Activated naive CD8-positive, alpha-beta T cell treated with anti-CD3 and anti-CD28 coated beads for 36 hours (primary cell): ENCODE data around the gene DNAI7. TPM values are rescaled to one million over a fixed set of nuclear protein-coding genes. Genes with fewer than 3 reads are reported as not detected.
A peak's percentile ranks its signal among the peaks of the same experiment; 100 is the strongest.

Experiments used
- DNase-seq: peaks from one replicate; pipeline ENCODE4 v3.0.0; 2021
- H3K27ac Mint-ChIP-seq: one replicate; pipeline ENCODE4 v1.8.0; 2022; ENCODE audit warnings: mild to moderate bottlenecking, moderate library complexity, mixed read lengths
- H3K27me3 Mint-ChIP-seq: one replicate; pipeline ENCODE4 v1.8.0; 2022; ENCODE audit warnings: mild to moderate bottlenecking, mixed read lengths
- H3K36me3 Mint-ChIP-seq: one replicate; pipeline ENCODE4 v1.8.0; 2021; ENCODE audit warnings: mild to moderate bottlenecking, mixed read lengths
- H3K4me1 Mint-ChIP-seq: one replicate; pipeline ENCODE4 v1.8.0; 2021; ENCODE audit warnings: mixed read lengths
- H3K4me3 Mint-ChIP-seq: one replicate; pipeline ENCODE4 v1.8.0; 2022; ENCODE audit warnings: mild to moderate bottlenecking, moderate library complexity, mixed read lengths
- H3K9me3 Mint-ChIP-seq: one replicate; pipeline ENCODE4 v1.8.0; 2022; ENCODE audit warnings: mixed read lengths
- total RNA-seq, 2 experiments: library from RNA; stranded (reverse); gene quantifications; one replicate each; pipeline ENCODE4 v1.2.3, GENCODE V29; 2021

The DNAI7 gene
- total RNA-seq, 2 experiments from 2014 or later, result not detected

- H3K27me3 Mint-ChIP-seq, result no peaks in the 10 kb centered on the region
- no peaks in the 10 kb centered on the region for H3K36me3 Mint-ChIP-seq
- no peaks in the 10 kb centered on the region for H3K4me1 Mint-ChIP-seq
- DNase-seq, result no peak
- H3K4me3 Mint-ChIP-seq, result no peak overlapping the region
- H3K27ac Mint-ChIP-seq, result no peak overlapping the region
- H3K9me3 Mint-ChIP-seq, result no peaks in the 10 kb centered on the region
Observed at GRCh38 chr12:25131270-25131669, 63.7 kb downstream of the DNAI7 start.

- no peaks in the 10 kb centered on the region for H3K4me1 Mint-ChIP-seq
- no peaks in the 10 kb centered on the region for H3K9me3 Mint-ChIP-seq
- H3K27me3 Mint-ChIP-seq, result no peaks in the 10 kb centered on the region
- DNase-seq, result no peak
- no peaks in the 10 kb centered on the region for H3K36me3 Mint-ChIP-seq
- no peak overlapping the region for H3K27ac Mint-ChIP-seq
- no peak overlapping the region for H3K4me3 Mint-ChIP-seq
Observed at GRCh38 chr12:25130741-25131188, 64.2 kb downstream of the DNAI7 start.

GRCh38 chr12:25126746-25127145 lies 68.2 kb downstream of the DNAI7 start:
- H3K4me3 Mint-ChIP-seq, result no peak overlapping the region

GRCh38 chr12:25126101-25126500 lies 68.9 kb downstream of the DNAI7 start:
- Mint-ChIP-seq H3K36me3 (no peaks in the 10 kb centered on the region), H3K4me3 (no peak overlapping the region)

More at GRCh38 chr12:25126746-25127145, 68.2 kb downstream of the DNAI7 start:
- H3K27me3 Mint-ChIP-seq, result no peaks in the 10 kb centered on the region
- H3K9me3 Mint-ChIP-seq, result no peaks in the 10 kb centered on the region
- no peaks in the 10 kb centered on the region for H3K4me1 Mint-ChIP-seq
- DNase-seq, result no peak
- no peaks in the 10 kb centered on the region for H3K36me3 Mint-ChIP-seq
- no peak overlapping the region for H3K27ac Mint-ChIP-seq

GRCh38 chr12:25124493-25124892 lies 70.5 kb downstream of the DNAI7 start:
- Mint-ChIP-seq H3K36me3 (no peaks in the 10 kb centered on the region), H3K27me3 (no peaks in the 10 kb centered on the region), H3K4me1 (no peaks in the 10 kb centered on the region), H3K27ac (no peak overlapping the region), H3K4me3 (no peak overlapping the region), H3K9me3 (no peaks in the 10 kb centered on the region)
- no peak for DNase-seq

More at GRCh38 chr12:25126101-25126500, 68.9 kb downstream of the DNAI7 start:
- no peaks in the 10 kb centered on the region for H3K27me3 Mint-ChIP-seq
- H3K4me1 Mint-ChIP-seq, result no peaks in the 10 kb centered on the region
- no peak overlapping the region for H3K27ac Mint-ChIP-seq
- no peak for DNase-seq
- no peaks in the 10 kb centered on the region for H3K9me3 Mint-ChIP-seq

GRCh38 chr12:25123126-25123525 lies 71.8 kb downstream of the DNAI7 start:
- H3K4me3 Mint-ChIP-seq, result no peak overlapping the region
- DNase-seq, result no peak
- H3K9me3 Mint-ChIP-seq, result no peaks in the 10 kb centered on the region
- H3K27ac Mint-ChIP-seq, result no peak overlapping the region
- H3K27me3 Mint-ChIP-seq, result no peaks in the 10 kb centered on the region
- H3K36me3 Mint-ChIP-seq, result no peaks in the 10 kb centered on the region
- H3K4me1 Mint-ChIP-seq, result no peaks in the 10 kb centered on the region

GRCh38 chr12:25121916-25122315 lies 73.0 kb downstream of the DNAI7 start:
- Mint-ChIP-seq H3K27ac (no peak overlapping the region), H3K36me3 (no peaks in the 10 kb centered on the region), H3K4me1 (no peaks in the 10 kb centered on the region), H3K9me3 (no peaks in the 10 kb centered on the region), H3K4me3 (no peak overlapping the region), H3K27me3 (no peaks in the 10 kb centered on the region)
- DNase-seq, result no peak

- Mint-ChIP-seq H3K27me3 (no peaks in the 10 kb centered on the region), H3K36me3 (no peaks in the 10 kb centered on the region), H3K4me3 (no peak overlapping the region), H3K9me3 (no peaks in the 10 kb centered on the region), H3K4me1 (no peaks in the 10 kb centered on the region), H3K27ac (no peak overlapping the region)
- no peak for DNase-seq
Observed at GRCh38 chr12:25121110-25121509, 73.8 kb downstream of the DNAI7 start.

- no peak overlapping the region for H3K27ac Mint-ChIP-seq
- no peak for DNase-seq
- H3K27me3 Mint-ChIP-seq, result no peaks in the 10 kb centered on the region
- H3K9me3 Mint-ChIP-seq, result no peaks in the 10 kb centered on the region
- H3K4me3 Mint-ChIP-seq, result no peak overlapping the region
- H3K4me1 Mint-ChIP-seq, result no peaks in the 10 kb centered on the region
- H3K36me3 Mint-ChIP-seq, result no peaks in the 10 kb centered on the region
Observed at GRCh38 chr12:25119020-25119419, 75.9 kb downstream of the DNAI7 start.

GRCh38 chr12:25115677-25116076 lies 79.3 kb downstream of the DNAI7 start:
- Mint-ChIP-seq H3K27ac (no peak overlapping the region), H3K36me3 (no peaks in the 10 kb centered on the region), H3K4me3 (no peak overlapping the region), H3K4me1 (no peaks in the 10 kb centered on the region), H3K9me3 (no peaks in the 10 kb centered on the region), H3K27me3 (no peaks in the 10 kb centered on the region)
- no peak for DNase-seq

GRCh38 chr12:25113651-25114050 lies 81.3 kb downstream of the DNAI7 start:
- H3K9me3 Mint-ChIP-seq, result peaks cover 7% of the 10 kb centered on the region
- H3K27me3 Mint-ChIP-seq, result no peaks in the 10 kb centered on the region
- H3K36me3 Mint-ChIP-seq, result peaks cover 14% of the 10 kb centered on the region
- no peak overlapping the region for H3K27ac Mint-ChIP-seq
- no peak overlapping the region for H3K4me3 Mint-ChIP-seq
- DNase-seq, result no peak
- no peaks in the 10 kb centered on the region for H3K4me1 Mint-ChIP-seq

- Mint-ChIP-seq H3K4me1 (peaks cover 3% of the 10 kb centered on the region), H3K36me3 (peaks cover 16% of the 10 kb centered on the region), H3K9me3 (peaks cover 7% of the 10 kb centered on the region), H3K4me3 (no peak overlapping the region), H3K27me3 (no peaks in the 10 kb centered on the region), H3K27ac (no peak overlapping the region)
- DNase-seq, result no peak
Observed at GRCh38 chr12:25110260-25110659, 84.7 kb downstream of the DNAI7 start.

- no peak overlapping the region for H3K4me3 Mint-ChIP-seq
- H3K36me3 Mint-ChIP-seq, result peaks cover 16% of the 10 kb centered on the region
- H3K4me1 Mint-ChIP-seq, result peaks cover 3% of the 10 kb centered on the region
- no peaks in the 10 kb centered on the region for H3K27me3 Mint-ChIP-seq
- no peak overlapping the region for H3K27ac Mint-ChIP-seq
- peaks cover 7% of the 10 kb centered on the region for H3K9me3 Mint-ChIP-seq
- DNase-seq, result no peak
Observed at GRCh38 chr12:25107920-25108319, 87.0 kb downstream of the DNAI7 start.

GRCh38 chr12:25106818-25107217 lies 88.1 kb downstream of the DNAI7 start:
- no peak overlapping the region for H3K27ac Mint-ChIP-seq
- H3K9me3 Mint-ChIP-seq, result peaks cover 7% of the 10 kb centered on the region
- no peak for DNase-seq
- peaks cover 3% of the 10 kb centered on the region for H3K4me1 Mint-ChIP-seq
- H3K27me3 Mint-ChIP-seq, result no peaks in the 10 kb centered on the region
- no peak overlapping the region for H3K4me3 Mint-ChIP-seq
- H3K36me3 Mint-ChIP-seq, result peaks cover 20% of the 10 kb centered on the region

- Mint-ChIP-seq H3K4me3 (no peak overlapping the region), H3K36me3 (peaks cover 10% of the 10 kb centered on the region), H3K4me1 (peaks cover 6% of the 10 kb centered on the region), H3K27ac (peak overlapping the region; percentile 50), H3K27me3 (no peaks in the 10 kb centered on the region), H3K9me3 (no peaks in the 10 kb centered on the region)
- no peak for DNase-seq
Observed at GRCh38 chr12:25102402-25102801, 92.6 kb downstream of the DNAI7 start.

GRCh38 chr12:25101092-25101445 lies 93.9 kb downstream of the DNAI7 start:
- Mint-ChIP-seq H3K27me3 (no peaks in the 10 kb centered on the region), H3K36me3 (peaks cover 10% of the 10 kb centered on the region), H3K4me3 (no peak overlapping the region), H3K4me1 (peaks cover 6% of the 10 kb centered on the region), H3K9me3 (no peaks in the 10 kb centered on the region), H3K27ac (no peak overlapping the region)
- no peak for DNase-seq
